Effector memory CD4-positive, alpha-beta T cell (primary cell): ENCODE measurements around the gene YAF2.
A peak's percentile ranks its signal among the peaks of the same experiment; 100 is the strongest.
"Not testable (repeated sequence)": the region's sequence is repeated elsewhere in the genome, so short reads cannot be mapped to it uniquely, and the experiment has no call there.

Experiments
- DNase-seq, 3 donors: peaks; one replicate each; pipeline ENCODE4 v3.0.0-alpha.2; 2020
- H3K27ac ChIP-seq: 2 replicates; pipeline ENCODE4 v1.7.0; 2013; ENCODE audit warnings: mild to moderate bottlenecking, low read length, moderate library complexity; ENCODE audit not compliant: insufficient read depth, poor library complexity, severe bottlenecking
- H3K27me3 ChIP-seq: replicated peaks from 2 replicates; pipeline ENCODE4 v1.7.0; 2013; ENCODE audit warnings: mild to moderate bottlenecking, low read length; ENCODE audit not compliant: insufficient read depth, control insufficient read depth, poor library complexity, severe bottlenecking
- H3K36me3 ChIP-seq: 2 replicates; pipeline ENCODE4 v1.7.0; 2013; ENCODE audit warnings: mild to moderate bottlenecking, low read length, moderate library complexity; ENCODE audit not compliant: control insufficient read depth, insufficient read depth
- H3K4me1 ChIP-seq: 2 replicates; pipeline ENCODE4 v1.7.0; 2013; ENCODE audit warnings: low read length, mild to moderate bottlenecking; ENCODE audit not compliant: control insufficient read depth, insufficient read depth, poor library complexity, severe bottlenecking
- H3K4me3 ChIP-seq: 2 replicates; pipeline ENCODE4 v1.7.0; 2013; ENCODE audit warnings: low read length, low read depth, mild to moderate bottlenecking; ENCODE audit not compliant: insufficient read depth, poor library complexity, severe bottlenecking
- H3K9me3 ChIP-seq: 2 replicates; pipeline ENCODE4 v1.7.0; 2013; ENCODE audit warnings: mild to moderate bottlenecking, low read length, moderate library complexity; ENCODE audit not compliant: control insufficient read depth

Gene YAF2

DNA sequence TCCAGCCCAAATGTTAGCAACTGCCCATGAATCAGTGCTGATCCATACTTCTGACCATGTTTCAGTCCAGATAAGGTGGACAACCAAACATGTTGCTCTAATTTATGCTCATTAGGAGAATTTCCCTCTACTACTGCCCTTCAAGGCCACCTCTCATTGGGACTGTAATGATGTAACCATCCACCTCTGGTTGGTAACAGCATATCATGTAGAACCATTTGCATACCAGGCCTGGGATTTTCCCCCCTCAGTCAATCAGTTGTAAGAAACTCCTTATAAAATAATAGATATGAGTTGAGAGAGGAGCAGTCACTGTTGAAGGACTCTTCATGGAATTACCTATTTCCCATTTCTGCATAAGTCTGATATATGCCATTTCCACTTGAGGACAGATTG lies 17.8 kb upstream of the YAF2 start:
- Histone ChIP-seq H3K27me3 (no peaks in the 10 kb centered on the region), H3K9me3 (no peaks in the 10 kb centered on the region), H3K36me3 (no peaks in the 10 kb centered on the region), H3K4me1 (no peaks in the 10 kb centered on the region), H3K27ac (no peak overlapping the region), H3K4me3 (no peak overlapping the region)
- DNase-seq: no peak

DNA sequence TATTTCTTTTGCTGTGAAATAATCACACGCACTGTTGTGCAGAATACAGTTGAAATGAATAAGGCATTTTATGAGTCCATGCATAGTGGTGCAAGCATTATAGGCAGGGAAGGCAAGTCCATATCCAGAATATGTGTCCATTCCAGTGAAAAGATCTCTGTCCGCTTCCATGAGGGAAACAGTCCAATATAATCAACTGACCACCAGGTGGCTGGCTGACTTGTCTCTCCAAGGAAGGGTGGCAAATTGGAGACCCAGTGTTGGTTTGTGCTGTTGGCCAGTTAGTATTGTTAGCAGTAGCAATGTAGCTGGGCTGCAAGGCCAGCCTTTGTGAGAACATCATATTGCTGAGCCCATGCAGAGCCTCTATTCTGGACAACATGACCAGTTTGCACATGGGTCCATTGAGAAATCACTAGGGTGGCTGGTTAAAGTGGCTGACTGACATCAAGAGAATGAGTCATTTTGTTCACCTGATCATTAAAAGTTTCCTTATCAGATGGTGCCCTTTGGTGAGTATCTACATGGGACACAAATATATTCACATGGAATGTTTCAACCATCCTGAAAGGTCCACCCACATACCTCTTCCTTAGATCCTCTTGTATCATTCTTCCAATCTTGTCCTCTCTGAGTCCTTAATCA lies 17.3 kb upstream of the YAF2 start:
- no peak for DNase-seq
- Histone ChIP-seq H3K36me3 (no peaks in the 10 kb centered on the region), H3K27ac (no peak overlapping the region), H3K27me3 (no peaks in the 10 kb centered on the region), H3K4me1 (no peaks in the 10 kb centered on the region), H3K4me3 (no peak overlapping the region), H3K9me3 (no peaks in the 10 kb centered on the region)

DNA sequence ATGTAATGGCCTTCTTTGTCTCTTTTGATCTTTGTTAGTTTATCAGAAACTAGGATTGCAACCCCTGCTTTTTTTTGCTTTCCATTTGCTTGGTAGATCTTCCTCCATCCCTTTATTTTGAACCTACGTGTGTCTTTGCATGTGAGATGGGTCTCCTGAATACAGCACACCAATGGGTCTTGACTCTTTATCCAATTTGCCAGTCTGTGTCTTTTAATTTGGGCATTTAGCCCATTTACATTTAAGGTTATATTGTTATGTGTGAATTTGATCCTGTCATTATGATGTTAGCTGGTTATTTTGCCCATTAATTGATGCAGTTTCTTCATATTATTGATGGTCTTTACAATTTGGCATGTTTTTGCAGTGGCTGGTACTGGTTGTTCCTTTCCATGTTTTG lies 14.6 kb upstream of the YAF2 start:
- H3K27me3 ChIP-seq, DNase-seq, H3K36me3 ChIP-seq, H3K9me3 ChIP-seq, H3K4me1 ChIP-seq, H3K27ac ChIP-seq, H3K4me3 ChIP-seq: not testable (repeated sequence)

DNA sequence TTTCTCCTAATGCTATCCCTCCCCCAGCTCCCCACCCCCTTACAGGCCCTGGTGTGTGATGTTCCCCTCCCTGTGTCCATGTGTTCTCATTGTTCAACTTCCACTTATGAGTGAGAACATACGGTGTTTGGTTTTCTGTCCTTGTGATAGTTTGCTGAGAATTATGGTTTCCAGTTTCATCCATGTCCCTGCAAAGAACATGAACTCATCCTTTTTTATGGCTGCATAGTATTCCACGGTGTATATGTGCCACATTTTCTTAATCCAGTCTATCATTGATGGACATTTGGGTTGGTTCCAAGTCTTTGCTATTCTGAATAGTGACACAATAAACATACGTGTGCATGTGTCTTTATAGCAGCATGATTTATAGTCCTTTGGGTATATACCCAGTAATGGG lies 11.0 kb upstream of the YAF2 start:
- not testable (repeated sequence) for H3K4me3 ChIP-seq, H3K27me3 ChIP-seq, H3K9me3 ChIP-seq, H3K4me1 ChIP-seq, H3K27ac ChIP-seq, H3K36me3 ChIP-seq, DNase-seq

DNA sequence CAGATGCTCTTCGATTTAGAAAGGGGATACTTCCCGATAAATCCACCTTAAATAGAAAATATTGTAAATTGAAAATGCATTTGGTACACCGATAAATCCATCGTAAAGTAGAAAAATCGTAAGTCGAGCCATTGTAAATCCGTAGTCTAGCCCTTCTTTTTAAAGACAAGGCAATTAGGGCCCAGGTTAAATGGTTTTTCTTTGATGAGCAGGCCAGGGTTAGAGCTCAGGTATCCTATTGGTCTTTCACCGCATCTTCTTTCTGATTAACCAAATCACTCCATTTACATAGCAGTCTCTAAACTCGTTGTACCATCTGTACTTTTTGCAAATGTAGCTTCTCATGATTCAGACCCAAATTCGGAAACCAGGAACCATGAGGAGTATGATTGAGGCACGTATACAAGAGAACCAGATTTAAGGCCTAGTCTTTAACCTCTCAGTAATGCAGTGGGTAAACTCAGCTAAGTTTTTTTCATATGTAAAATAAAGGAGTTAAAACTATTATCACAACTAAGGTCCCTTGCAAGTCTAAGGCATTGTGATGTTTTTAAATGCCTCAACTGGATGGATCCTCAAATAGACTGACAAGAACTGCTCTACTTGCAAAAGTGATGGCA lies 2.2 kb upstream of the YAF2 start:
- Histone ChIP-seq H3K9me3 (no peaks in the 10 kb centered on the region), H3K36me3 (no peaks in the 10 kb centered on the region), H3K27me3 (no peaks in the 10 kb centered on the region), H3K27ac (no peak overlapping the region), H3K4me1 (peaks cover 4% of the 10 kb centered on the region), H3K4me3 (no peak overlapping the region)
- DNase-seq: no peak

DNA sequence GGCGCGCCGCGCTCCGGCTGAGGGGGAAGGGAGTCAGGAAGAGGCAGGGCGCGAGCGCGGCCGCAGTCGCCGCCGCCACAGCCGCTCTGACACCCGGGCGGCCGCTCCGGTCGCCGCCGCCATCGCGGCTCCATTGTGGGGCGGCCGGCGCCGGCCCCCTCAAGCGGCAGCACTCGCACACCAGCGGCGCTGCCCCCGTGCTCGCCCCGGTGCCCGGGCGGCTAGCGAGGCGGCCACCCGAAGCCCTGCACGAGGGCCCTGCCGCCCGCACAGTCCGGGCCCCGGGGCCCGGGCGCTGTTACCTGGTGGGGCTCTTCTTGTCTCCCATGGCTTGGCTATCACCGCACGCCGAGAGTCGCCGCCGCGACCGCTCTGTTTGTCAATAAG lies 202 bp downstream of the YAF2 start:
- Histone ChIP-seq H3K9me3 (no peaks in the 10 kb centered on the region), H3K27me3 (no peaks in the 10 kb centered on the region), H3K36me3 (no peaks in the 10 kb centered on the region), H3K4me3 (peak overlapping the region; percentile 82), H3K4me1 (peaks cover 4% of the 10 kb centered on the region), H3K27ac (peak overlapping the region; percentile 85)
- no peak for DNase-seq

DNA sequence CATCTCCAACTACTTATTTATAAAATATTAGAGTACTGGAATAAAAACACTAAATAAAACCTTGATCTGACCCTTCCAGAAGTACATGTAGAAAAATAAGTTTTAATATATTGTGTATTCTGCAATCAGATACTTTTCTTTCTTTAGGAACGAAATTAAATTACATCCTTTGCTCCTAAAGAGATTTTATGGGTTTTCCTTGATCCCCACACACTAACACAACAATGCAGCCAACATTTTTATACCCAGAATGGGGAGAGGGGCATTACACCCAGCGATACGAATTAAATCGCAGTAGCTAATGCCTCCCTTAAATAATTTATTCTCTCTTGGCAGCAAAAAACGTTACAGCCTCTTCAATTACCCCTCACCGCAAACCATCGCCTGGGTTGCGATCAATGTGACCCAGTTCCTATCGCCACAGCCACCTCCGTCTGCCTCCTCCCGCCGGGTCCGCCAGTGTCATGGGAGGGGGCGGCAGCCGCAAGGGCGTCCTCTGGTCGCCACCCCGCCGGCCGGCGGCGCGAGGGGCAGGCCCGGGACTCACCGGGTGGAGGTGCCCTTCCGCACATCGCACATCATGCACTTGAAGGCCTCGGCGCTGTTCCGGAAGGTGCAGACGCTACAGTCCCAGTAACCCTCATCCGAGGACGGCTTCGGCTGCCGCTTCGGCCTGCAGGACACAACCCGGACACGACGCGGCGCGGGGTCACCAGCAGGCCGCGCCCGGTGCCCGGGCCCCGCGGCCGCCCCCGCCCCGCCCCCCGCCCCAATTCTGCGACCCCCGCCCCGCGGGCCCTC lies 796 bp downstream of the YAF2 start:
- Histone ChIP-seq H3K27ac (peak overlapping the region; percentile 85), H3K36me3 (no peaks in the 10 kb centered on the region), H3K27me3 (no peaks in the 10 kb centered on the region), H3K9me3 (no peaks in the 10 kb centered on the region), H3K4me3 (peak overlapping the region; percentile 58), H3K4me1 (peaks cover 7% of the 10 kb centered on the region)
- DNase-seq: peak; percentile 63 to 66 (median 65)

DNA sequence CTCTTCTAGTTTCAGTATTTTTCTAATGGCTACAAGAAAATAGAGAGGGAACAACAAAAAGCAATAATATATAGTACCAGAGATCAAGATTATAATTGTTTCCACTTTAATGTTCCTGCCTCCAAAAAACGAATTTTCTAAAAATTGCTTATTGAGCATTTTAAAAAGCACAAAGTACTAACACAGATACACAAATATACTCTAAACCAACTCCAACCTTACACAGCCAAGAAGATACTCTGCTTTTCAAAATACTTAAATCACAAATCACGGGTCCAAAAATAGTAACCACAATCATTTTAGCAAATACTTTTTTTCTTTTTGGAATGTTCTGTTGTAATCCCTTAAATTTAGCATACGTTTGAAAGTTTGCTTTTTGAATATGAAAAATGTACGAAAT lies 2.0 kb downstream of the YAF2 start:
- Histone ChIP-seq H3K4me1 (peaks cover 10% of the 10 kb centered on the region), H3K27me3 (no peaks in the 10 kb centered on the region), H3K4me3 (no peak overlapping the region), H3K36me3 (no peaks in the 10 kb centered on the region), H3K27ac (no peak overlapping the region), H3K9me3 (no peaks in the 10 kb centered on the region)
- no peak for DNase-seq

DNA sequence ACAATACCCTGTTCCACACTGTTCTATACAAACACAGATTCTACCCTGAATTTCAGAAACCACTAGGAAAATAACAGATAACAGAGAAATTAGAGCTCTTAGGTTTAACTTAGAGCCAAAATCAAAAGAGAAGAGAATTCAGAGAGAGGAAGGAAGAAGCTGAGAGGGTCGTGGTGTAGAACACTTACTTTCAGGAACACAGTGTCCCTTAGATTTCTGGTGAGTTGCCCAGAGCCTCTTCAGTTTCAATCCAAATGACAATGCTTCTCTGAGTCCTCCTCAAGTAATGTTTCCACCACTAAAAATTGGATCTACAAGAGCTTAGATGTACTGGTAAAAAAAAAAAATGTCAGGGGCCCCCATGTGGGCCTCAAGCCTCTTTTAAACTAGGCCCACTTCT lies 2.6 kb downstream of the YAF2 start:
- Histone ChIP-seq H3K27ac (no peak overlapping the region), H3K4me3 (no peak overlapping the region)

DNA sequence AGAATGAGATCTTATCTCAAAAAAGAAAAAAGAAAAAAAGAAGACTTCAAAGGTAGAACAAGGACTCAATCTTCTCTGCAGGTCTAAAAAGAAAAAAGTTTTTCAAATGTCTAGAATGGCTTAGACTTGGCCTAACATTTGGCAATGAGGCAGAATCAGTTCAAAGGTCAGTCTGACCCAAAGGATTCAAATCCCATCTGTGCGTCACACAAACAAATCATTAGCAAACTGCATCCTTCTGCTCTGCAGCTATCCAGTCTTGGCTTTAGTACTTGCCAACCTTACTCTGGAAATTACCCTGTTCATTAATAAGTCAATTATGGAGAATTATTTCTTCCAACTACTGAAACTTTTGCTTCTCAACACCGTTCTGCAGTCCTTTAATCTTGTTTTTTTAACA lies 3.1 kb downstream of the YAF2 start:
- Histone ChIP-seq H3K9me3 (no peaks in the 10 kb centered on the region), H3K36me3 (no peaks in the 10 kb centered on the region), H3K27ac (no peak overlapping the region), H3K4me3 (no peak overlapping the region), H3K27me3 (no peaks in the 10 kb centered on the region), H3K4me1 (peaks cover 10% of the 10 kb centered on the region)
- no peak for DNase-seq

More for the DNA sequence above, 2.6 kb downstream of the YAF2 start:
- H3K9me3 ChIP-seq: no peaks in the 10 kb centered on the region
- no peak for DNase-seq
- H3K27me3 ChIP-seq: no peaks in the 10 kb centered on the region
- H3K4me1 ChIP-seq: peaks cover 10% of the 10 kb centered on the region
- H3K36me3 ChIP-seq: no peaks in the 10 kb centered on the region
